Breast epithelium (tissue), 4 donors: ENCODE measurements around the gene MGST1. TPM values are rescaled to one million over a fixed set of nuclear protein-coding genes. Genes with fewer than 3 reads are reported as not detected.

Source experiments
- DNase-seq, 2 donors: peaks; one replicate each; pipeline ENCODE4 v3.0.0-alpha.2; 2019; ENCODE audit warnings: low spot score in 2 of 2
- H3K27ac ChIP-seq, 2 donors: fragments of 200-600 bp; sonication (generic) in 1 of 2; one replicate each; pipeline ENCODE4 v1.5.1; 2016 to 2019; ENCODE audit warnings: mild to moderate bottlenecking in 1 of 2
- H3K27me3 ChIP-seq, 2 donors: fragments of 200-600 bp; sonication (generic) in 1 of 2; one replicate each; pipeline versions ENCODE4 v1.5.1 to v1.6.0; 2017 to 2019; ENCODE audit warnings: control low read depth in 1 of 2, mild to moderate bottlenecking in 1 of 2
- H3K36me3 ChIP-seq: fragments of 200-600 bp; one replicate; pipeline ENCODE4 v1.5.1; 2019
- H3K4me1 ChIP-seq, 2 donors: fragments of 200-600 bp; sonication (generic); one replicate each; pipeline ENCODE4 v1.5.1; 2016 to 2019; ENCODE audit warnings: control low read depth in 1 of 2
- H3K4me3 ChIP-seq, 3 donors: fragments of 200-600 bp; sonication (generic); 1 replicate in 2 of 3; 2 replicates in 1 of 3; pipeline ENCODE4 v1.5.1; 2016 to 2019; ENCODE audit warnings: mild to moderate bottlenecking in 3 of 3, moderate library complexity in 2 of 3
- H3K9me3 ChIP-seq, 2 donors: fragments of 200-600 bp; sonication (generic) in 1 of 2; one replicate each; pipeline ENCODE4 v1.5.1; 2016 to 2019; ENCODE audit warnings: control low read depth in 1 of 2
- POLR2A ChIP-seq: fragments of 450-650 bp; IDR thresholded peaks from one replicate; pipeline ENCODE4 v1.6.1; 2016; ENCODE audit warnings: antibody characterized with exemption, mild to moderate bottlenecking, moderate library complexity
- POLR2AphosphoS5 ChIP-seq, 3 donors: sonication (generic); formaldehyde crosslinking; IDR thresholded peaks; one replicate each; pipeline ENCODE4 v1.6.1; 2017; ENCODE audit warnings: antibody characterized with exemption in 3 of 3
- intact Hi-C: fragments of 100-400 bp; cut with DNase I; formaldehyde crosslinking; loops from one replicate; pipeline ENCODE4 v1.15.1; 2023; ENCODE audit warnings: low total_unique reads
- total RNA-seq, 3 donors: library from RNA; depleted of rRNA; stranded (reverse); fragments of >200 nt; gene quantifications; one replicate each; pipeline ENCODE4 v1.1.0, GENCODE V29; 2016
- TF ChIP-seq, protein P1 (sequence below), 3 donors: fragments of 450-650 bp; IDR thresholded peaks; one replicate each; pipeline ENCODE4 v1.5.1; 2016 to 2017; ENCODE audit warnings: antibody characterized with exemption in 3 of 3, mild to moderate bottlenecking in 3 of 3, moderate library complexity in 3 of 3

Gene MGST1
- total RNA-seq, 3 donors from 2014 or later, result 301 to 702 (median 310) TPM

DNA sequence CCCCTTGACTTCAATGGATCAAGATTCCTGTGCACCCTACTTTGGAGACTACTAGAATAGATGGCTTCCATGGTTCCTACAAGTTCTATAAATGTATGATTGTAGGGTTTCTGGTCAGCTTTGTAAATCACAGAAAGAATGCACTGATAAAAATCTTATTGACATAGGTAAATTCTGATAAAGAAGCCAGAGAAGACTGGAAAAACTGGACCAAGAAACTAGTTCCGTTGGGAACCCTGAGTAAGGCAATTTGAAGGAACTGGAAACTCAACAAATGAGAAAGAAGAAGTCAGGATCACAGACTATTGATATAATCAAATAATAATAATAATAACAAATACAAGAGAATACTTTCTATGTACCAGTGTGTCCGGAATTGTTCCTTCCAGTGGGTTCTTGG lies 15.4 kb upstream of the MGST1 start:
- H3K27ac ChIP-seq, result no peak overlapping the region
- intact Hi-C loops, result no loop called here
- H3K9me3 ChIP-seq, result peaks cover 0 to 4% of the 10 kb centered on the region in 2 donors
- no peak overlapping the region for H3K4me3 ChIP-seq
- H3K36me3 ChIP-seq, result no peaks in the 10 kb centered on the region
- no peaks in the 10 kb centered on the region for H3K27me3 ChIP-seq
- TF ChIP-seq POLR2AphosphoS5 (IDR thresholded peaks at IDR 0.05) (no peak), POLR2A (no peak)
- TF ChIP-seq, protein P1, sequence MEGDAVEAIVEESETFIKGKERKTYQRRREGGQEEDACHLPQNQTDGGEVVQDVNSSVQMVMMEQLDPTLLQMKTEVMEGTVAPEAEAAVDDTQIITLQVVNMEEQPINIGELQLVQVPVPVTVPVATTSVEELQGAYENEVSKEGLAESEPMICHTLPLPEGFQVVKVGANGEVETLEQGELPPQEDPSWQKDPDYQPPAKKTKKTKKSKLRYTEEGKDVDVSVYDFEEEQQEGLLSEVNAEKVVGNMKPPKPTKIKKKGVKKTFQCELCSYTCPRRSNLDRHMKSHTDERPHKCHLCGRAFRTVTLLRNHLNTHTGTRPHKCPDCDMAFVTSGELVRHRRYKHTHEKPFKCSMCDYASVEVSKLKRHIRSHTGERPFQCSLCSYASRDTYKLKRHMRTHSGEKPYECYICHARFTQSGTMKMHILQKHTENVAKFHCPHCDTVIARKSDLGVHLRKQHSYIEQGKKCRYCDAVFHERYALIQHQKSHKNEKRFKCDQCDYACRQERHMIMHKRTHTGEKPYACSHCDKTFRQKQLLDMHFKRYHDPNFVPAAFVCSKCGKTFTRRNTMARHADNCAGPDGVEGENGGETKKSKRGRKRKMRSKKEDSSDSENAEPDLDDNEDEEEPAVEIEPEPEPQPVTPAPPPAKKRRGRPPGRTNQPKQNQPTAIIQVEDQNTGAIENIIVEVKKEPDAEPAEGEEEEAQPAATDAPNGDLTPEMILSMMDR (IDR thresholded peaks at IDR 0.05), result no peak
- DNase-seq, result no peak
- H3K4me1 ChIP-seq, result no peaks in the 10 kb centered on the region

DNA sequence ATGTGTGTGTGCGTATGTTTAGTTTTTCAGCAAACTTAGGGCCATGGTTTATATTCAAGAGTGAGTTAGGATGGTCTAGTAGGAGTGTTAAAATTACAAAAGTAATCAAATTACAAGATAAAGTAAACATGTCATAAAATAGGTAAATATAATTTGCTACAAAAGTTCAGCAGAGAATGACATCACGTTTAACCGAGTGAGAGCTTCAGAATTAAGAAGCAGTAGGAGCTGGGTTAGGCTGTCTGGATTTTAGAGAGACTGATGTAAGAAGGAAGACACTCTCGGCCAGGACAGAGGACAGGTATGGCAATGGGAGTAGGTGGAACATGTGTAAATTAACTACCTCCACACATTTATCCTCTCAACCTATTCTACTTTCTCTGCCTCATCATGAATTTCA lies 11.6 kb upstream of the MGST1 start:
- no peak for DNase-seq
- no peak overlapping the region for H3K4me3 ChIP-seq
- TF ChIP-seq POLR2AphosphoS5 (IDR thresholded peaks at IDR 0.05) (no peak), POLR2A (no peak)
- TF ChIP-seq, protein P1 (IDR thresholded peaks at IDR 0.05), result no peak
- H3K9me3 ChIP-seq, result no peaks in the 10 kb centered on the region
- no peak overlapping the region for H3K27ac ChIP-seq
- intact Hi-C loops, result no loop called here
- H3K36me3 ChIP-seq, result no peaks in the 10 kb centered on the region
- no peaks in the 10 kb centered on the region for H3K4me1 ChIP-seq
- H3K27me3 ChIP-seq, result no peaks in the 10 kb centered on the region

DNA sequence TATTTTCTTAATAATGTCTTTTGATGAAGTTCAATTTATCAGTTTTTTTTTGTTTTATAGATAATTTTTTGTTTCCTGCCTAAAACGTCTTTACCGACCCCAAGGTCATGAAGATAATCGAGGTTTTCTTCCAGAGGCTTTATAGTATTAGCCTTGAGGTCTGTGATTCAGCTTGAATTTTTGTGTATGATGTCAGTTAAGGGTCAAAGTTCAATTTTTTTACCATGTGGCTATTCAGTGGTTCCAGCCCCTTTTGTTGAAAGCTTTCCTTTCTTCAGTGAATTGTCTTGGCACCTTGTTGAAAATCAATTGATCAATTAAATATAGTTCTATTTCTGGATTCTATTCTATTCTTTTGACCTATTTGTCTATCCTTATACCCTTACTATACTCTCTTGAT lies 3.2 kb upstream of the MGST1 start:
- H3K27me3 ChIP-seq, result no peaks in the 10 kb centered on the region
- DNase-seq, result no peak
- no peak overlapping the region for H3K27ac ChIP-seq
- no peaks in the 10 kb centered on the region for H3K36me3 ChIP-seq
- no peak overlapping the region for H3K4me3 ChIP-seq
- H3K4me1 ChIP-seq, result no peaks in the 10 kb centered on the region
- intact Hi-C loops, result no loop called here
- H3K9me3 ChIP-seq, result no peaks in the 10 kb centered on the region
- no peak for TF ChIP-seq POLR2A
- TF ChIP-seq, protein P1 (IDR thresholded peaks at IDR 0.05), result no peak
- TF ChIP-seq POLR2AphosphoS5 (IDR thresholded peaks at IDR 0.05), result no peak

DNA sequence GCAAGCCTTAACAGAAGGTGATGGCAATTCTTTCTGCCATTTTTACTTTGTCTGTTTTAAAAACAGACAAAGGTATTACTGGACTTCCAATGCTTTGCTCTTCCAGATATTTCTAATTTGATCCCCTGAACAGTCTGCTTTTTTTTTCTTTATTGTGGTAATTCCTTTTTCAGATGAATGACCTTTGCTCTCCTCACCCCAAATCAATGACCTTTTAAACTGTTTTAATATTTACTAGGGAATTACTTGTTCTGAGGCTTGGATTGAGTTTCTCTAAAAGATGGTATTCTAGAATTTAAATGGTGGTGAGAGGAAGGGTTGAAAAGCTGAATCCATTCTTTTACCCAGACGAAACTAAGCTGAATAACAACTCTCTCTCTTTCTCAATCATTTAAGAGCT lies 2.3 kb upstream of the MGST1 start:
- Histone ChIP-seq H3K36me3 (no peaks in the 10 kb centered on the region), H3K4me1 (no peaks in the 10 kb centered on the region), H3K27me3 (no peaks in the 10 kb centered on the region), H3K4me3 (no peak overlapping the region), H3K9me3 (no peaks in the 10 kb centered on the region), H3K27ac (no peak overlapping the region)
- TF ChIP-seq, protein P1 (IDR thresholded peaks at IDR 0.05), result no peak
- no peak for TF ChIP-seq POLR2A
- no peak for TF ChIP-seq POLR2AphosphoS5 (IDR thresholded peaks at IDR 0.05)
- intact Hi-C loops, result no loop called here
- no peak for DNase-seq

DNA sequence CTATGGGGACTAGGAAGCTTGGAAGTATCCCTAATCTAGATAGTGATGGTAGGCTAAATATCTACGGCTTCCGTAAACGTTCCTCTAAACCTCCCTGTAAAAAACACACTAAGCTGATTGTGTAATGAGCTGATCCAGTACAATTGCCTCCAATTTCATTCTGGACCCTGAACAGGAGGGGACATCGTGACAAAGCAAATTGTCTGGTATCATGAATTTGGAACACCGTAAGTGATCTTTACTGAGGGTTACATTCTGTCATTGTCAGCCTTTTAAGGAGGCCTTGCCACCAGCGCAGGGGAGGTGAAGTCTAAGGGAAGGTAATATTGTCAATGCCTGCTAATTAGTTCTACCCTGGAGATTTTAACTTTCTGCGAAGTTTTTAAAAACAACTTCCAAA lies 487 bp upstream of the MGST1 start:
- no peaks in the 10 kb centered on the region for H3K9me3 ChIP-seq
- peak overlapping the region; percentile 50 to 81 (median 53) for H3K4me3 ChIP-seq
- intact Hi-C loops, result no loop called here
- no peaks in the 10 kb centered on the region for H3K27me3 ChIP-seq
- peak overlapping the region; percentile 84 to 95 for H3K27ac ChIP-seq
- no peak for DNase-seq
- TF ChIP-seq, protein P1 (IDR thresholded peaks at IDR 0.05), result no peak
- TF ChIP-seq POLR2A (no peak), POLR2AphosphoS5 (IDR thresholded peaks at IDR 0.05) (no peak)
- no peaks in the 10 kb centered on the region for H3K36me3 ChIP-seq
- no peaks in the 10 kb centered on the region for H3K4me1 ChIP-seq
